Amygdala (tissue), 56 donors: ENCODE data around the gene IGHMBP2.
"Not testable (repeated sequence)": the region's sequence is repeated elsewhere in the genome, so short reads cannot be mapped to it uniquely, and the experiment has no call there.

Experiments
- DNase-seq, 56 donors: peaks; one replicate each; lab custom pipeline; 2025; lab: John Stamatoyannopoulos, UW

IGHMBP2 gene

DNA sequence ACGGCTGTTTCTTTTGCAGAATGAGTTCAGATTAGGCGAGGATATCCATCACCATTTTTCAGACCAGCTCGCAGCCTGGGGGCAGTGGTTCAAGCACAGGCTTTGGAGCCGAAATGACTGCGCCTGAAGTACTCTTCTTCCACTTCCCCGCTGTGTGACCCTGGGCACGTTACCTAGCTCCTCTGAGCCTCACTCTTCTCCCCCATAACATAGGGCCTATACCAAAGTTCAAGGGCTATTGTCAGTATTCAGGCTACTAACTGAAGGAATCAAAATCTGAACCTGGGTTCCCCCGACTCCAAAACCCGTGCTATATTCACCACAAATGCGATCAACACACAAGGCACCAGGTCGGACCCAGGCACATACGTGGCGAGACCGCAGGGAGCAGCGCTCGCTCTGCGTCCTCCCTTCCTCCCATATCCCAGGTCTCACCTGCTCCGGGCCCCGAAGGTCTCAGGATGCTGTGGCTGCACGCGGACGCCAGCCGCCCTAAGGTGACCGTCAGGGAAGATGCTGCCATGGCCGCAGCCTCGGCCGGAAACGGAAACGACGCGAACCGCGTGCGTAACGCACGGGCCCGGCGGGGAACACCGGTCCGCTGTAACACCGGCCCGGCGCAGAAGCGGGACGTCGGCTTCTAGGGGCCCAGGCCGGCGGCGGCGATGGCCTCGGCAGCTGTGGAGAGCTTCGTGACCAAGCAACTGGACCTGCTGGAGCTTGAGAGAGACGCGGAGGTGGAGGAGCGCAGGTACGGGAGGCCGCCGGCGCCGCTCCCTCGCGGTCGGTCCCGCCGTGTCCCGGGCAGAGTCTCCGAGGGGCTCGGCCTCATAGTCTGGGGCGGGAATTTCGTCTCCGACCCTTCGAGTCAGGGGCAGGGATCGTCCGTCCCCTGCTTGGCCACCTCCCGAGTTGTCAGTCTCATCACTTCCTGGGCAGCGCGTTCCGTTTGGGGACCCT lies at the start of gene IGHMBP2, which contains the start of gene MRPL21:
Gene IGHMBP2, plus strand, starts transcription at position 604 of the 960 bp plus-strand sequence. Its CDS starts 62 bp downstream, at position 666.
Gene MRPL21, minus strand, starts transcription at position 545 of the 960 bp plus-strand sequence. Its CDS starts 22 bp downstream, at position 523.
- DNase-seq, result peak; percentile 22 to 93 (median 74)

GRCh38 chr11:68854273-68854958 lies 49.3 kb upstream of the IGHMBP2 start:
- DNase-seq, result no peak

DNA sequence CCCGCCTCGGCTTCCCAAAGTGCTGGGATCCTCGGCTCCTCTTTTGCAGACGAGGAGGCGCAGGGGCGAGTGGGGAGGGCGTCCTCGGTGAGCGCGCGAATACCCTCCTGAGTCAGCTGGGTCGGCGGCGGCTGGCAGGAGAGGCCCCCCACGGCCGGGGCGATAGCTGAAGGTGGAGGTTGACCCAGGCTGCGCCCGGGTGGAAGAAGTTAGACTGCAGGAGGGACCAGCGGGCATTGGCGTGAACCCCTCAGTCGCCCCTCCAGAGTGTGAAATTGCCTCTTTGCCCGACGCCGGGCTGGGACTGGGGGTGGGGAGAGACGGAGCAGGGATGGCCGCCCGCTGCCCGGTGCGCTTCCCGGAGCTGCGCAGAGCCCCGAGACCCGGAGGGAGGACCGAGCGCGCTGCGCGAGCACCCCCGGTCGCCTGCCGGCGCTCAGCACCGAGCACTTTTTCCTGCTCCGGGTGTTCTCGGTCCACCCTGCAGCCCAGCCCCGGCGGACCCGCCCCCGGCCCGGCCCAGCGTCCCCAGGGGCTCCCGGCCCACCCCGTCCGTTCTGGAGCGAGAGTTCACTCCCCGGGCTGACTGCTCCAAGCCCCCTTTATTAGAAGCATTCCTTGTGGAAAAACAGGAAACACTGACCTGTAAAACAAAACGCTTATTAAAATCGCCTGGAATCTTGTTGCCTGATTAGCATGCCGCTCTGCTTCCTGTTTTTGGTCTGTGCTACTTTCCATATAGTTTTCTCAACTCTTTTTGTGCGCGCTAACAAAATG lies 48.3 kb upstream of the IGHMBP2 start:
- DNase-seq, result peak in 8 of 56 donors; percentile 6 to 52 (median 12)

DNA sequence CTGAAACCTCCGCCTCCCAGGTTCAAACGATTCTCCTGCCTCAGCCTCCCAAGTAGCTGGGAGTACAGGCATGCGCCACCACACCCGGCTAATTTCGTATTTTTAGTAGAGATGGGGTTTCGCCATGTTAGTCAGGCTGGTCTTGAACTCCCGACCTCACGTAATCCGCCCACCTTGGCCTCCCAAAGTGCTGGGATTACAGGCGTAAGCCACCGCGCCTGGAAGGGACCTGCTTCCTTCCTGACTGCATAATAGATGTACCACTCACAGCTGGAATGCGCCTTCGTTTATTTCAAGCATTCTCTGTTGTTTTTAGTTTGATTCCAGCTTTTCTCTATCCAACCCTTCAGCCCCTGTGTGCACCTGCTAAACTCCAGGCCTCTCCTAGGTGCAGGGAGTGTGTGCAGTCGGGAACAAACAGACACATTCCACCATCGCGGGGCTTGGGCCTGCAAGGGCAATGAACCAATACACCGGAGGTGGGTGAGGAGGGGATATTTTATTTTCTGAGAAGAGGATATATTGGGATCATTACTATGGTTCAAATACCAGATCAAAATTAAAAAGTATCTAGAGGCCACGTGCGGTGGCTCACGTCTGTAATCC lies 47.2 kb upstream of the IGHMBP2 start:
- DNase-seq, result not testable (repeated sequence)

DNA sequence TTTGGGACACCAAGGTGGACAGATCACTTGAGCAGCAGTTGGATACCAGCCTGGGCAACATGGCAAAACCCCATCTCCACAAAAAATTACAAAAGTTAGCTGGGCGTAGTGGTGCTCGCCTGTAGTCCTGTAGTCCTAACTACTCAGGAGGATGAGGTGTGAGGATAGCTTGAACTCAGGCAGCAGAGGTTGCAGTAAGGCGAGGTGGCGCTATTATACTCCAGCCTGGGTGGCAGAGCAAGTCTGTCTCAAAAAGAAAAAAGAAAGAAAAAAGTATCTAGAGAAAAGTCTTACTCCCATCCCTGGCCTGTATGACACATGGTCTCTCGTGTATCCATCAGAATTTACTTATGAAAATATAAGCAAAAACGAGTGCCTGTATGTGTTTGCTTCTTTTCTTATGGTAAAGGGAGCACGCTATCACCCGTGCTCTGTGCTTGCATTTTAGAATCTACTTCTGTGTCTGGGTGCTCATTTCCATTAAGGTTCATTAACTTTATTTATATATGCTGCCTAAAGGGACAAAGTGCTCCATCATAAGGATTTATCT lies 46.6 kb upstream of the IGHMBP2 start:
- DNase-seq, result no peak

DNA sequence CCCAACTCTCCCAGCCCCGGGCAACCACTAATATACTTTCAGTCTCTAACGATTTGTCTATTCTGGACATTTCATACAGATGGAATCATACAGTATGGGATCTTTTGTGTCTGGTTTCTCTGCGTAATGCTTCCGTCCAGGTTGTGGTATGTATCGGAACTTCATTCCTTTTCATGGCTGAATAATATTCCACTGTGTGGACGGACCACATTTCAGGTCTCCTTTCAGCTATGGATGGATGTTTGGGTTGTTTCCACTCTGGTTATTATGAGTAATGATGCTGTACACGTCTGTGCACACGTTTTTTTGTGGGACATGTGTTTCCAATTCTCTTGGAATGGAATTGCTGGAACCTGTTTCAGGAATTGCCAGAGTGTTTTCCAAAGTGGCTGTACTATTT lies 44.6 kb upstream of the IGHMBP2 start:
- DNase-seq, result no peak

DNA sequence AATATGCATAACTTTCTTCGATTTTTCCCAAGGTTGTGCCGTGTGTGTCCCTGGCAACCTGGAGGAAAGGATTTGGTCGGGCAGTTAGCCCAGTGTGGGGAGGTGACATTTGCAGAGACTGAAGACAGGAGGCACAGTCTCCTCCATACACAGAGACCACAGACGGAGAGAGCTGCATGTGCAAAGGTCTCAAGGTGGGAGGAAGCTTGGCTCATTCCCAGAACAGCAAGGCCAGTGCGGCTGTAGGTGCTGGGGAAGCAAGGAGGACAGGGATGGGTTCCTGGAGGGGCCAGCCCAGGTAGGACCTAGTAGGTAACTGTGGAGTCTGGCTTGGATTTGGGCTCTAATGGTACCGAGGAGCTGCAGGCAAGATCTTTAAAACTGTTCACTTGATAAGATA lies 41.3 kb upstream of the IGHMBP2 start:
- no peak for DNase-seq

DNA sequence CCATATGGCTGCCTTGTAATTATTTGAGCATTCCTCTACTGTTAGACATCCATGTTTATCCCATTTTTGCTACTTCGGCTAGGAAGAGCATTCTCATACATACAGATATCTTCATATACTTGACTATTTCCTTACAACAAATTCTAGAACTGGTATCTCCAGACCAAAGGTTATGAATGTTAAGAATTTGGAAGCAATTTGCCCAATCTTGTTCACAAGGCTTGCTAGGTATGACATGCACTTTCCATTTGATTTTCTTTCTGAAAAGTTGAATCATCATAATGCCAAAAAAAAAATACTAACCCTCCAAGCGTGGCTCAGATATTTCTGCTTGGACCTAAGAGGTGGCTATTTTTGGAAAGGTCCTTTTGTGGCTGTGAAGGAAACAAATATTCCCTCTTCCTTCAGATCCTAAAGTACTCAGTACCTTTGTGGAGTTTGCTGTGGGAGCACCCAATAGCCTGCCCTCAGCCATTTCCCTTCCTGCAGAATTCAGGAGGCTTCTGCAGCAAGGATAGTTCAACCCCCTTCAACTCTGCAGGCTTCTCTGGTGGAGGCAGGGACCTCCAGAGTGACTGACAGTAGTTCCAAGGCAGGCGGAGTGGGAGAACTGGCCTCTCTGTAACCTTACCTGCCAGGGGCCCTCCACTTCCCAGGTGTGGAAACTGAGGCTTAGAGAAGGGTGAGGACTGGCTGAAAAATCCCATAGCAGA lies 40.0 kb upstream of the IGHMBP2 start:
- DNase-seq, result no peak

DNA sequence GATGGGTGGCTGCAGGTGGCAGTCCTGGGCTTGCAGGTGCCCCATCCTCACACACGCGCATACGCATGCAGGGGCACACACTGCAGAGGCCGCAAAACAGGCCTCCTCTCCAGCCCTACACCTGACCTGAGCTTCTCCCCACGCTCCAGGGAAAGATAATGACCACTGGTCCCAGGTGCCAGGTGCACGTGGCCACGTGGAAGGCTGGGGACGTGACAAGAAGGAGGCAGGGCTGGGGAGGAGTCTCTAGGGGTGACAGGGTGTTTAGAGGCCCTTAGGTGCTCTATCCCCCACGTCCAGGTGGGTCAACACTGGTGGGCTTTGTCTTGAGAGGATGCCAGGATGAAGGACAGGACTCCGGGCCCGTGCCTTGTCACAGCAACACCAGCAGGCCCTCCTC lies 38.5 kb upstream of the IGHMBP2 start:
- no peak for DNase-seq

- no peak for DNase-seq
These were observed 36.6 kb upstream of the IGHMBP2 start for GRCh38 chr11:68867066-68867465.

DNA sequence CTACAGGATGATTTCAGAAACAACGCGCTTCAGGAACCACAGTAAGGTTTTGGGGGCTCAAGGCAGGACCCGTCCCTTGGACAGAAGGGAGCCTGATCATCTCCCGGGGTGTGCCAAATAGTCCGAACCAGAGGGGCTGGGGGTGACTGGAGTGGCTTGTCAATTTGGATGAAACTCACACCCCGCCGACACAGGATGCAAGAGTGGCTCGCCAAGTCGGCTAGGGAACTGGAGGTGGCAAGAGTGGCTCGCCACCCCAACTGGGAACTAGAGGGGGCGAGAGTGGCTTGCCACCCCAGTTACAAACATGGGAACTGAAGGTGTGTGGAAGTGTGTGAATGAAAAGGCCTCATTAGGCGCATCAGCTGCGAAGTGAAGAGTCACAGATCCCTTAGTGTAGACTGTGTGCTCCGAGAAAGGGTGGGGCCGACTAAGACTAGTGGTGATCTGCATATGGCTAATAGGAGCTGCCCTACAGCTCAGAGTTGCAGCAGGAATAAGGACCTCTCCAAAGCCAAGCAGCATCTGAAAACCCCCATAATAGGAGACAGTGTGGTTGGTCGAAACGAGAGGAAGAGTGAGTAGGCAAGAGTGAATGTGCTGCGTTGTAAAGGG lies 35.4 kb upstream of the IGHMBP2 start:
- DNase-seq, result no peak

GRCh38 chr11:68870470-68870869 lies 33.2 kb upstream of the IGHMBP2 start:
- DNase-seq, result no peak

GRCh38 chr11:68872216-68873003 lies 31.3 kb upstream of the IGHMBP2 start:
- no peak for DNase-seq

DNA sequence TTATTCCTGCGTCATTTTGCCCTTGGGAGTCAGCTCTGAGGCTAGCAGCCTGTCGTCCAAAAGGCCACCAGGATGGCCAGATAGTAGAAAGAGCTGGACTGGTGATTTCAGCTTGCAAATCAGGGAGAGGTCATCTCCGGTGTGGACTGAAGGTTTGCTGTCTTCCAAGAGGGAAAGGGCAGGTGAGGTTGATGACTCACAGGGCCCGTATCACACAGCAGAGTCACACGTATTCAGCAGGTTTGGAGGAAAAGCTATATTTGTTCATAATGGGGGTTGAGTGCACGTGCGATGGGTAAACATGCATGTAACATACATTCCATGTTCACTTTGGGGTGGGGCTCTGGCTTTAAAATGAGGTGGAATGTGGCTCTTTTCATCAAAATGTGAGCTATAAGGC lies 25.7 kb upstream of the IGHMBP2 start:
- no peak for DNase-seq

DNA sequence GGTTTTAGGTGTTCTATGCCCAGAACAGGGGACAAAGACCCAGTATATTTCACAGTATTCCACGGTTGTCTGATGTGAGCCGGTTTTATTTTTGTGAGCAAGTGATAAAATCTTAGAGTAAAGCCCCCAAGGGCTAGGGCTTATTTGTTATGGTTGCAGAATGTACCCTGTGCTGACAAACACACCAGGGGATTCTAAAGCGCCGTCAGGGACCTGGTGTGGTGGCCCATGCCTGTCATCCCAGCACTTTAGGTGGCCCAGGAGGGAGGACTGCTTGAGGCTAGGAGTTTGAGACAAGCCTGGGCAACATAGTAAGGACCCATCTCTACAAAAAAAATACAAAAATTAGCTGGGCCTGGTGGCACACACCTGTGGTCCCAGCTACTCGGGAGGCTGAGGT lies 22.8 kb upstream of the IGHMBP2 start:
- no peak for DNase-seq

DNA sequence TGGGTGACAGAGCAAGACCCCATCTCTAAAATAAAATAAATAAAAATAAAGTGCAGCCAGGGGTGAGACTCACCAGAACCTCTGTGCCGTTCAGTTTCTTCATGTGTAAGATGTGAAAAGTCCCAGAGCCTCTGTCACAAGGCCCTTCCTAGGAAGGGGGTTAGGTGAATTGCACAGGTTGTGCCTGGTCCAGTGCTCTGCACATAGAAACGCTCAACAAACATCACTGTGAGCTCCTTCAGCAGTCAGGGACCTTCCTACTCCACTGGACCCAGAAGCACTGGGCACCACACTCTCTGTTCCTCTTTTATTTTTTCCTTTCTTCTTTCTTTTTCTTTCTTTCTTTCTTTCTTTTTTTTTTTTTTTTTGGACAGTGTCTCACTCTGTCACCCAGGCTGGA lies 22.4 kb upstream of the IGHMBP2 start:
- no peak for DNase-seq

DNA sequence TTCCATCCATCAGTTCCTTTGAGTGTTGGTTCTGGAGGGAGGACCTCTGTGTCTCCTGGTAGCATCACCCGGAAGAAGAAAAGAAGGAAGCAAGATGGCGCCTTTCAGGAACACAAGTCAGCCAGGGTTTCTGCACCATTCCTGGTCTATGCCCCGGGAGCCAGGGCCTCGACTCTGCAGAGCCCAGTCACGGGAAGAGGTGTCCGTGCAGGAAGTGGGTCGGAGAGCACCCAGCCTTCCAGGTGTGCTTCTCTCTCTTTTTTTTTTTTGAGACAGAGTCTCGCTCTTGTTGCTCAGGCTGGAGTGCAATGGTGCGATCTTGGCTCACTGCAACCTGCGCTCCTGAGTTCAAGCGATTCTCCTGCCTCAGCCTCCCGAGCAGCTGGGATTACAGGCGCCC lies 21.3 kb upstream of the IGHMBP2 start:
- DNase-seq, result no peak

DNA sequence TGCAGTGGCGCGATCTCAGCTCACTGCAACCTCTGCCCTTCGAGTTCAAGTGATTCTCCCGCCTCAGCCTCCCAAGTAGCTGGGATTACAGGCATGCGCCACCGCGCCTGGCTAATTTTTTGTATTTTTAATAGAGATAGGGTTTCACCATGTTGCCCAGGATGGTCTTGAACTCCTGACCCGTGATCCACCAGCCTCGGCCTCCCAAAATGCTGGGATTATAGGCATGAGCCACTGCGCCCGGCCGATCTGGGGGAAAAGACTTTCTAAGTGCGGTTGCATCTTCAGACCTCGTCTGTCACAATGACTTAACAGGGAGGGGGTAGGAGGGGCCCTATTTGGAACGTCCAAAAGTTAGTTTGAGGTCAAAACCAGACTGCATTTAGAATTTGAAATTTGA lies 18.9 kb upstream of the IGHMBP2 start:
- DNase-seq, result not testable (repeated sequence)
